IPS-20b (cell line): ENCODE data around the gene BGN.

Experiments used
- H3K27ac ChIP-seq: one replicate; pipeline ENCODE4 v1.5.1; 2013; ENCODE audit warnings: low read length
- H3K27me3 ChIP-seq: 2 replicates; pipeline ENCODE4 v1.6.1; 2013; ENCODE audit warnings: mild to moderate bottlenecking, low read length, inconsistent platforms; ENCODE audit not compliant: insufficient read depth
- H3K36me3 ChIP-seq: 2 replicates; pipeline ENCODE4 v1.6.1; 2013; ENCODE audit warnings: low read depth, mild to moderate bottlenecking, inconsistent platforms, low read length, moderate library complexity; ENCODE audit not compliant: insufficient read depth
- H3K4me1 ChIP-seq: 2 replicates; pipeline ENCODE4 v1.6.1; 2013; ENCODE audit warnings: mild to moderate bottlenecking, control low read depth, inconsistent platforms, low read length, moderate library complexity; ENCODE audit not compliant: insufficient read depth
- H3K4me3 ChIP-seq: 2 replicates; pipeline ENCODE4 v1.5.1; 2013; ENCODE audit warnings: mild to moderate bottlenecking, low read length, inconsistent platforms
- H3K9ac ChIP-seq: 2 replicates; pipeline ENCODE4 v1.6.1; 2013; ENCODE audit warnings: low read depth, mild to moderate bottlenecking, inconsistent platforms, low read length, moderate library complexity
- H3K9me3 ChIP-seq: 2 replicates; pipeline ENCODE4 v1.6.1; 2013; ENCODE audit warnings: mild to moderate bottlenecking, low read depth, low read length, inconsistent platforms; ENCODE audit not compliant: insufficient read depth

The BGN gene

DNA sequence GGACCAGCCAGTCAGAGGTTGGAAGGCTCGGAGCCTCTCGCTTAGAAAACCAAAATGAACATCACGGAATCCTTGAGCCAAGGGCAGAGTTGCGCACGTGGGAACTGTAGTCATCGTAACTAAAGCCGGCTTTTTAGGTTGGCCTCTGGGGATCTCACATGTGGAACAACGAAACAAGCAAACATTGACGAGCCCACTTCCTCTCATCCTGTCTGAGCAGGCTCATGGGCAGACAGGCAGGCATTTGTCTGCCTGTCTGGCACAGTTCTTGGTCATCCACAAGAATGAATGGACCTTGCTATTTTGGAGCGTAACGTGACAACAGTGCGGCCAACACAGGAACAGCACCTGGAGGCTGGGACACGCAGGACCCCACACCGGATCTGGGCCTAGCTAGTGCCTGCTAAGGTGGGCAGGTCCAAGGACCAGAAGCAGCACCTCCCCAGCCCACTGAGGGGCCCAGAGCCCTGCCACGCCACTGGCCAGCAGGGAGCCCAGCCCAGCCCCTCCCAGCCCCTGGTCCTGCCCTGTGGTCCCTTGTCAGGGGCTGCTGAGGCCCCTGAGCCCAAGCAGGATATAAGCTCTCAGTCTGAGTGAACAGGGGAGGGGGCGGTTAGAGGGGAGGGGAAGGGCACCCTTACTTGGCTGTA, 39.8 kb upstream of the BGN start:
- H3K36me3 ChIP-seq = peaks cover 5% of the 10 kb centered on the region
- H3K27ac ChIP-seq = no peak overlapping the region
- H3K4me1 ChIP-seq = no peaks in the 10 kb centered on the region
- no peak overlapping the region for H3K4me3 ChIP-seq
- no peak overlapping the region for H3K9ac ChIP-seq
- H3K9me3 ChIP-seq = no peaks in the 10 kb centered on the region
- no peaks in the 10 kb centered on the region for H3K27me3 ChIP-seq

- Histone ChIP-seq H3K9me3 (no peaks in the 10 kb centered on the region), H3K4me3 (no peak overlapping the region), H3K36me3 (peaks cover 5% of the 10 kb centered on the region), H3K4me1 (no peaks in the 10 kb centered on the region), H3K9ac (no peak overlapping the region), H3K27me3 (no peaks in the 10 kb centered on the region), H3K27ac (no peak overlapping the region)
These were observed 39.2 kb upstream of the BGN start for GRCh38 chrX:153455571-153455970.

- H3K4me1 ChIP-seq = no peaks in the 10 kb centered on the region
- no peaks in the 10 kb centered on the region for H3K27me3 ChIP-seq
- no peak overlapping the region for H3K27ac ChIP-seq
- no peak overlapping the region for H3K4me3 ChIP-seq
- H3K9ac ChIP-seq = no peak overlapping the region
- peaks cover 5% of the 10 kb centered on the region for H3K36me3 ChIP-seq
- no peaks in the 10 kb centered on the region for H3K9me3 ChIP-seq
These were observed 38.6 kb upstream of the BGN start for GRCh38 chrX:153456161-153456560.

- Histone ChIP-seq H3K4me1 (no peaks in the 10 kb centered on the region), H3K9me3 (no peaks in the 10 kb centered on the region), H3K27ac (no peak overlapping the region), H3K36me3 (peaks cover 5% of the 10 kb centered on the region), H3K4me3 (no peak overlapping the region), H3K27me3 (no peaks in the 10 kb centered on the region), H3K9ac (no peak overlapping the region)
These were observed 38.1 kb upstream of the BGN start for GRCh38 chrX:153456704-153457103.

GRCh38 chrX:153457136-153457825, 37.5 kb upstream of the BGN start:
- no peaks in the 10 kb centered on the region for H3K27me3 ChIP-seq
- no peak overlapping the region for H3K9ac ChIP-seq
- H3K36me3 ChIP-seq = peaks cover under 1% of the 10 kb centered on the region
- no peaks in the 10 kb centered on the region for H3K4me1 ChIP-seq
- H3K27ac ChIP-seq = no peak overlapping the region
- H3K4me3 ChIP-seq = no peak overlapping the region
- H3K9me3 ChIP-seq = no peaks in the 10 kb centered on the region

DNA sequence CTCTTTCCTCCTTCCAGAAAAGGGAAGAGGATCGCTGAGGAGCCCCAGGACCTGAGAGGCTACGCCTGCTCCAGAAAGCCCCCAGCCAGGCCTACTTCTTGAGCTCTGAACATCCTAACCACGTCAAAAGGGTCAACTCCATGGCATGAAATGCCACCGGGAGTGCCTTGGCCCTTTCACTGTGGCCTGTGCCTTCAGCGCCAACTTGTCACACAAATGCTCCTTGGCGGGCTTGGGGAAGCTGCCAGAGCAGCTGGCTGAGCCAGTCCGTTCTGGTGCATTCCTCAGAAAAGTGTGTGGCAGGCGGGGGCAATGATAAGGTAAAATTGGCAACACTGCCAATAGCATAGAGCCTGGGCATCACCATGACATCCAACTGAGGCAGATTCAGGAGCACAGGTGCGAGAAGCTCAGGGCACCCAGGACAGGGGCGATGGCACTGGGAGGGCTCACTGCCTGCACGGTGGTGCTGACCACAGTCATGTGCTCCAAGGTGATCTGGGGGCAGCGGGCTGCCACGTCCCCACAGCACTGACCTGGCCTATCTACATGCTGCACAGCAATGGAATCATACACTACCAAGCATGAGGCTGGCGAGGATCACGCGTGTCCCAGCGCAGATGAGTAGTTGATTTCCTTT, 36.8 kb upstream of the BGN start:
- no peaks in the 10 kb centered on the region for H3K27me3 ChIP-seq
- no peak overlapping the region for H3K27ac ChIP-seq
- no peak overlapping the region for H3K9ac ChIP-seq
- H3K4me1 ChIP-seq = no peaks in the 10 kb centered on the region
- H3K9me3 ChIP-seq = no peaks in the 10 kb centered on the region
- no peak overlapping the region for H3K4me3 ChIP-seq
- H3K36me3 ChIP-seq = no peaks in the 10 kb centered on the region; the same call in 1 of the 2 replicates

- Histone ChIP-seq H3K4me1 (no peaks in the 10 kb centered on the region), H3K27me3 (no peaks in the 10 kb centered on the region), H3K4me3 (no peak overlapping the region), H3K9ac (no peak overlapping the region), H3K27ac (no peak overlapping the region), H3K36me3 (no peaks in the 10 kb centered on the region; the same call in 1 of the 2 replicates), H3K9me3 (no peaks in the 10 kb centered on the region)
These were observed 36.3 kb upstream of the BGN start for GRCh38 chrX:153458476-153458875.

GRCh38 chrX:153459986-153460385, 34.8 kb upstream of the BGN start:
- H3K9me3 ChIP-seq = no peaks in the 10 kb centered on the region
- H3K4me3 ChIP-seq = no peak overlapping the region
- H3K9ac ChIP-seq = no peak overlapping the region
- no peak overlapping the region for H3K27ac ChIP-seq
- H3K27me3 ChIP-seq = no peaks in the 10 kb centered on the region
- peaks cover 5% of the 10 kb centered on the region for H3K36me3 ChIP-seq
- no peaks in the 10 kb centered on the region for H3K4me1 ChIP-seq

DNA sequence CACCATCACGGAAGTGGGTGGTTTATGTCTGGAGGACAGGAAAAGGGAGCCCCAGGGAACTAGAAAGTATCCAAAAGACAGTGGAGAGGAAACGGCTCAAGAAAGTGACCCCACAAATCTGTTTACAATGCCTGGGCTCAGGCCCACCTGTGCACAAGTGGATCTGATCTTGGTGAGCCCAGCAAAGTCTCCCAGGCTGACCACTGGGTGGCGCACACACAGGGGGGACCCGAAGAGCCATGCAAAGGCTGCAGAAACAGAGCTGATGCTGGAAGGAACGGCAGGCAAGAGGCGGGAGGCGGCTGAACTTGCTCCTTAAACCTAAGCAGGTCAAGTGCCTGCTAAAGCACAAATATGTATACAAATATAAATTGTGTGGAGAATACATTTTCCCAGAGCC, 34.0 kb upstream of the BGN start:
- Histone ChIP-seq H3K27me3 (no peaks in the 10 kb centered on the region), H3K36me3 (peaks cover 6% of the 10 kb centered on the region), H3K4me1 (no peaks in the 10 kb centered on the region), H3K27ac (no peak overlapping the region), H3K9me3 (no peaks in the 10 kb centered on the region), H3K4me3 (no peak overlapping the region), H3K9ac (no peak overlapping the region)

- H3K36me3 ChIP-seq = peaks cover 6% of the 10 kb centered on the region
- H3K4me1 ChIP-seq = no peaks in the 10 kb centered on the region
- H3K9ac ChIP-seq = no peak overlapping the region
- H3K27me3 ChIP-seq = no peaks in the 10 kb centered on the region
- no peaks in the 10 kb centered on the region for H3K9me3 ChIP-seq
- no peak overlapping the region for H3K27ac ChIP-seq
- no peak overlapping the region for H3K4me3 ChIP-seq
These were observed 32.5 kb upstream of the BGN start for GRCh38 chrX:153462291-153462690.

DNA sequence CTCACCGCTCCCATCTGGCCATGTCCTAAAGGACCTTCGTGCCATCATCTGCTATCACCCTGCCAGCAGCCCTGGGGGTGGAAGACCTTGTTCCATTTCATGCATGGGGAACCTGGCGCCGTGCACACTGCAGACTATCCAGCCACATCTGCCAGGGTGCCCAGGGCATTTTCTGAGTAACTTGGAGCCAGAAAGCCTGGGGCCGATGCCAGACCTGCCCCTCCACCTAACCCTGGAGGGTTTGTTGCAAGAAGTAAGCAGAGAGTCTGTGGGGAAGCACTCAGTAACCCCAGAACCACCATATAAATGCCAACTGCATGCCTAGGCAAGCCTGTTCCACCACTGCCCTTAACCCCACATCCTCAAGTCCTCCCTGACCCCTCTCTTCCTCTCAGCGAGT, 31.7 kb upstream of the BGN start:
- Histone ChIP-seq H3K36me3 (peaks cover 6% of the 10 kb centered on the region), H3K27me3 (no peaks in the 10 kb centered on the region), H3K4me3 (no peak overlapping the region), H3K9ac (no peak overlapping the region), H3K4me1 (no peaks in the 10 kb centered on the region), H3K9me3 (no peaks in the 10 kb centered on the region), H3K27ac (no peak overlapping the region)

- Histone ChIP-seq H3K27ac (no peak overlapping the region), H3K4me3 (no peak overlapping the region)
These were observed 31.2 kb upstream of the BGN start for GRCh38 chrX:153463556-153463955.

More at GRCh38 chrX:153463556-153463955, 31.2 kb upstream of the BGN start:
- Histone ChIP-seq H3K4me1 (no peaks in the 10 kb centered on the region), H3K9ac (no peak overlapping the region), H3K36me3 (peaks cover 6% of the 10 kb centered on the region), H3K9me3 (no peaks in the 10 kb centered on the region), H3K27me3 (no peaks in the 10 kb centered on the region)
